GM18909 (cell line): ENCODE measurements around the gene STK39.

Source experiments
- ATAC-seq: cut with Tn5 transposase; IDR thresholded peaks from one replicate; pipeline ENCODE4 v1.9.1; 2021; ENCODE audit warnings: mild to moderate bottlenecking; ENCODE audit not compliant: unreplicated experiment, poor library complexity

The STK39 gene

DNA sequence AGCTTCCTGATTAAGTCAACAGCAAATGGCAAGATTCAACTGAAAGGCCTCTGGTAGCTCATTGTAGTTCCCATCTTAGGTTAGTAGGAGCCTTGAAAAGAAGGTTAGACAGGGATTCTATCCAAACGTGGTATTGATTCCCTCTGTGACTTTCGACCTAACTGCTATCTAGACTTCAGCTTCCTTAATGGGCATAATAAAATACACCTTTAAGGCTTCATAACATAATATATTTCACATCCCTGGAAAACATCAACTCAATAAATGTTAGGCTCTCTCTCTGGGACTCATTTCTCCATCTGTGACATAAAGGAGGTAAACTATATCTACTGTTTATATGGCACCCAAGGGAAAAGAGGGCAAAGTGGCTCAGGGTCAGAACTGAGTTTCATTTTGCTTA lies 60.9 kb downstream of the STK39 start:
- ATAC-seq, result no peak

DNA sequence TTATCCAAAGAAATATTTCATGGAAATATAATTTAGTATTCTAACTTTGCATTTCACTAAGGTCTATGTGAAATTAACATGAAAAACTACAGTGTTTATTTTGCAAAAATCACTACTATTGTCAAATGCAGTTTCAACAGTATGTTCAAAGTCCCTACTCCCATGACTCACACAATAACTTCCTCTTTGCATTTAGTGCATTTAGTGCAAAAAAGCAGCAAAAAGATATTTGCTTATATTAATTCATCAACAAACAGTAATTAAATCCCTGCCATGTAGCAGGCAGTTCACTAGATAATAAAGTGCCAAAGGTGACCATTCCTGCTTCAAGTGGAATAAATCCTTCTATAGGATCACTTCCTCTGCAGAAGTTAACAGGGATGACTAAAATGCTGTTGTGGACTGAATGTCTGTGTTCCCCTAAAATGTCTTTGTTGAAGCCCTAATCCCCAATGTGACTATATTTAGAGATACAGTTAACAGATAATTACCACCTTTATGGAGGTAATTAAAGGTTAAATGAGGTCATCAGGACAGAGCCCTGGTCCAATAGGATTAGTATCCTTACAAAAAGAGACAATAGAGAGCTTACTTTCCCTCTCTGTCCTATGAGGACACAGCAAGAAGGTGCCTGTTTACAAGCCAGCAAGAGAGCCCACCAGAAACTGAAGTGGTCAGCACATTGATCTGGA lies 61.7 kb downstream of the STK39 start:
- ATAC-seq, result no peak

DNA sequence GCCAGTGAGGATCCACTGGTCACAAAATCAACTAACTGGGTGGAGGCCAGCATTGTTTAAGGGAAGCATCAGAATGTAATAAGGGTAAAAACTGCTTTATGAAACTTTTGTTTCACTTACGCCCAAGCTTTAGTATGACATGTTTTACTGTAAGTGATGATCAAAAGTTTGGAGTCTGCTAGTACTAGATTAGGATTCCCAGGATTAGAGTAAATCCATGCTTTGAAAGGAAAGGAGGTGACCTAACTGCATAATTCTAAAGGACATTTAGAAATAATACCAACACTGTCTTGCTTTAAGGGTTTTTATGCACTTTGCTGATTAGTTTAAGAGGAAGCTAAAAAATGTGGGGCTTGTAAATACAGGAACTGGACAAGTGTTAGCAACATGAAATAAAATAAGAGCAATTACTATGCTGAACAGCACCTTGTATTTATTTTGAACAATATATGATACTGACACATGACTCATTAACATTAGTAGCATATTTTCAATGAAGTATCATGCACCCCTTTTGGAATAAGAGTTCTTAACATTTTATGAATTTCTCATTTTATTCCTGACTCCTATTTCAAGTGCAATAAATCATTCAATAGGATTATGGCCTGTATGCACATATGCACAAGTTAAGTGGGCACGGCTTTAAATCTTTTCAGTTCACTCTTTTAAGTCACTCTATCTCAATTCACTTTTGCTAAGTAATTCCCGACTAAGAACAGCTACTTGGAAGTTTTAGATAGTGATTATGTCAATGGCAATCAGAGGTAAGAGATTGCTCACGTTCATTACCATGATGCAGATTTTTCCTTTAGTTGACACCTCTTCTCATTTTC lies 62.5 kb downstream of the STK39 start:
- ATAC-seq, result no peak

DNA sequence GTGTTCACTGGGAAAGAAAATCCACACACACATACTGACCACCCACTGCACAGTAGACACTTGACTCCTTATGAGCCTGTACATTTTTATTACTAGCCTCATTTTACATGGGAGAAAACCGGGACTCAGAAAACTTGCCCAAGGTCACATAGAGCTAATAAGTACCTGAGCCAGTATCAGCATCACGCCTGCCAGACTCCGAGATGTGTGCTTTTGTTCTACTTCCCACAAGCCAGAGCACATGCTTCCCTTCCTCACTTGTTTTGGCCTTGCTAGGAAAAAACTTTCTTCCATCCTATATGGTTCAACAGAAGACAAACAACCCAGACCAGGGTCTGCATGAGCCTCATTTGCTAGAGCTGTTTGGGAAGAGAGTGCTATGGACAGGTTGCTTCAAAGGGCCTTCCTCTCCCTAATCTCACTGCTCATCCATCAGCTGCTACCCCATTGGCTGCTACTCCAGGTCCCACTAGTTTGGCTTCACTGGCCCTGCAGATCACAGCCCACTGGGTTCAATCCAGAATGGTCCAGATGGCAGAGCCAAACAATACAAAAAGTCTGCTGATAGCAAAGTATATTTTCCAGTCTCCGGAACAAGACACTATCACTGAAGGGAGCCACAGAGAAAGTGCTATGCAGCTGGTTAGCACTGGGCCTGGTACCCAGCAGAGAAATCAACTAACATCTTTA lies 63.9 kb downstream of the STK39 start:
- no peak for ATAC-seq

DNA sequence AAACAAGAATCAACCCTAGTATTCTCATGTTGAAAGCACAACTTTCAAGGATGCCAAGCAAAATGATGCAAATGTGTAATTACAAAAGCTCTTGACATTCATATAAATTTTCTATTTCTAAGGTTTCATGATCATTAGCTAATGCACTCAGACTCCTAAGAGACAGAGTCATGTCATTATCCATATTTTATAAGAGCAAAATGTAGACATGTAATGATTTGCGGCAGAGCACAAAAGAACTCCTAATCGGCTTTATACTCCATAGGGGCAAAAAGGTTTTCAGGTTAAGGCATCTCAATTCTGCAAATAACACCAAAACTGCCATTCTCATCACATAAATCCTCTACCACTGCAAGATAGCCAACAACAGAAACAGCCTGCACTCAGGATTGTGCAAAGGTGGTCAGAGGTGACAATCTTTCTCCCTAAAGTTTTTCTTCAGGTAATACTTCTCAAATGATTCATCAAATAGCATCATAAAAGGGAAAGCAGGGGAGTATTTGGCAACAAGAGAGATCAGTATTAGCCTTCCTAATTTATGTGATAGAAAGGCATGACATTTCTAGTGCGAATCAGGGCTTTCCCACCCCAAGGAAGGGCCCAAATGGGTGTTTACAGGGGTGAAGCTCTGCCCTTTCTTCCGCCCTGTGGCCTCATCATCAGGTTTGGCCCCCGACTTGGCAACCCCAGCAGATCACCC lies 64.7 kb downstream of the STK39 start:
- no peak for ATAC-seq

DNA sequence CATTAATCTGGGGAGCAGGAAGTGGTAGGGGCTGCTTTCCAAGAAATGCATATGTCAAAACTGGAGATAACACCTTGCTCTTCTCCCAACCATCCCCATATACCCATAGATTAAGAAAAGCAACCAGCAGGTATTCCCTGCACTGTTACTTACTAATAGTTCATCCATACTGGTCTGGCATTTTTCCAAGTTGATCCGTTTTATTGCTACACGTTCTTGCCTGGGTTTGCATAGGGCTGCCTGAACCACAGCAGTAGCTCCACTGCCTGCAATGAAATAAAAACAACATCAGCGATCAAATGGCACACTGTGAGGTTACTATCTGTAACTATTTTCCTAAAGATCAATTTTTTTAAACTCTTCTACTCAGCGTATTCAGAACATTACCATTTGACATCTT lies 65.6 kb downstream of the STK39 start:
- ATAC-seq, result no peak

DNA sequence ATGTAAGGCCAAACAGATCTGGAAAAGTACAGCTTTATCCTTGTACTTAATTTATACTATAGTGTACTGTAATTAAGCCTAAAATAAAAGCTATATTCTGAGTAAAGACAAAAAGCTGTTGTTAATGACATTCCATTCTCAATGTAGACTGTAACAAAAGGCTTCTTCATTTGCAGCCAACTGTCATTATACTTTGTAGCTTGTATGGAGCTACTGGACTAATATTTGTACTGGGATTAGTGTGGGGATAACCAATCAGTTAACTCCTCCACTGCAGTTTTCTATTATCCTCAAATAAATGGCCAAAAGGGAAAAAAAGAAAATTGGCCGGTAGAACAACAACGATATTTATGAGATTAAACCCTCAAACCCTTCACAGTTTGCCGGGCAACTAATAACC lies 66.5 kb downstream of the STK39 start:
- no peak for ATAC-seq

DNA sequence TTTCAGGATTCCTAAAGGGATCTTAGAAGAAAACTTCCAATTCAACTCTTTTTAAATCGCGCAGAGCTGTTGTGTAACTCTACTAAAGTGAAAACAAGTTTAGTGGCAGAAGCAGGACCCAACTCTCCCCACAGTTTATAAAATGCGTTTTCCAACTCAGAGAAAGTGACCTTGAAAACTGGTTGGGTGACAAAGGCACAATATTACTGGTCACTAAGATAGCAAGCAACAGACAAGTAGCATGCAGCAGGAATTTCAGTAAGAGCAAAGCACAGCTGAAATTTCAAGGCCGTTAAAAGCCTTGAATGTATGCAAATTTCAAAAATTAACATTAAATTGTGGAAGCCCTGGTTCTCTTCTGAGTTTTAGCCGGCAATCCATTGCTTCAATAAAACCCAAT lies 66.9 kb downstream of the STK39 start:
- no peak for ATAC-seq

DNA sequence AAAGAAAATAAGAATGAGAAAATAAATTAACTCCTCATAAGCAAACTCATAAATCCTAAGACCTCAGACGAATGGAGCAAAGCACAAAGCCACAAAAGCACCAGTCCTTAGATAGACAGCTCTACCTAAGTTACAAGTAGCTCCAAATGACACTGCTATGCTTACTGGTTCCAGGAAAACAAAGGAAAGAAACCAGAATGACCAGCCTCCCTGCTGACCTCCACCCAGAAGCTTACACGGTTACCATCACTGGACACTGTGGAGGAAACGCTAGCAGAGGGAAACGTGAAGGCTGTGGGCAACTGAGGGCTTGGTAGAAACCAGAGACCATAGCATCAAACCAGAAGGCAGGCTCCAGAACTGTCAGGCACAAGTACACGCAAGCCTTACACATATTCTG lies 67.8 kb downstream of the STK39 start:
- ATAC-seq, result no peak

DNA sequence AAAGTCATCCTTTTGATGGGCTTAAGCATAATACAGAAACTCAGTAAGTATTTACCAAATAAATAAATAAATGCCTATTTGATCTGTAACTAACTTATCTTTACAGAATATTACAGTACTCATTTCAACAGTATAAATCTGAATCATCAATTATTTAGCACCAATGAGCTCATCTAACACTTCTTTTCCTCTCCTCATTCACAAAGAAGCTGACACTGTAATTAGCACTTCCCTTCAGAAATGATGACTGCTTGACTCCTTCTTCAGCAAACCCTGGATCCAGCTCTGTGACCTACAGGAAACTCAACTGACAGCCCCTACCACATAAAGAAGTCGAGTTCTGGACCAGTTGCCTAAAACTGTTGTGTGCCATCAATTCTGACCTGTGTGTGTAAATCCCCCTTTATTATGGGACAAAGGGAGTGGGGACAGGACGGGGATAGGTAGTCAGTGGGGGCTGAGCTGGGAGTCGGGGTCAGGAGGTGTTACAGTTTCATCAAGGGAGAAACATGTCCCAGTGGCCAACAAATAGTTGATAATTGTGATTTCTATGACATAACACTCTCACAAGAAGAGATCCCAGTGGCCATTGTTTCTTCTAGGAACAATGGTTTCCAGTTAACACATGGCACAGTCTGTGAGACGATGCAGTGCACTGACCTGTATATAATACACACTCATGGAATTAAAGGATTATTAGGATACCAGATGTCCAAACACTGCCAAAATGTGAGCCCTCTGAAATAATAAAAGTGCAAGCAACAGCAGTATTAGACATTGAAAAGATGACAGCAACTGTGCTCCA lies 68.7 kb downstream of the STK39 start:
- ATAC-seq, result no peak

DNA sequence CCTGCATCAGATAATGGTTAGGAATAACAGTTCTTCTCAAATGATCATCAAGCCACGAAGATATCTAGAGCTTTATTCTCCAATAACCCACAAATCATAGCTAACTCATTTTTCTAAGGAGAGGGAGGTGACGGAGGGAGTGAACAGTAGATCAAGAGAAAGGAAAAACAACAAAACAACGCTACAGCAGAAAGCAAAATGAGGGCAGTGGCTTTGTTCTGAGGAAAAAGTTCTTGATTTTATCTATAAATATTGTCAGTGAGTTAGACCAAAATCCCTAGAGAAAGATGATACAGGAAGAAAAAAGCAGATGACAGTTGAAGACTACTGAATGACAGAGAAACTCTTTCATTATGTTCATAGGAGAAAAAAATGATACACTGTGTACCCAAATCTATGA lies 71.0 kb downstream of the STK39 start:
- no peak for ATAC-seq

DNA sequence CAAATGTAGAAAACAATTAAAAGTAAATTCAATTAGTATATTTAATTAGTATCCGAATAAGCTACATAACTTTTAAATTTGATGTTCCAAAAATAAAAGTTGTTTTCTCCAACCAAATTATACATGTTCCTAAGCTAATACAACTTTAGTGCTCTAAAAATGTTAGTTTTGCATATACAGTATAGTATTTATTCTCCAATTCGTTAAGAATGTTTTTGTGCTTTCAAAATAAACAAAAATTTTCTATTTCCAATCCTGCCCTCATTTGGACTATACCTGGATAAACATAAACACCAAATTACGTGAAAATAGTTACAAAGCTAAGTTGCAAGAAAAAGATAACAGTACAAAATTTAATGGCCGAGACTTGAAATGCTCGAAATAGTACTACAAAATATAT lies 71.9 kb downstream of the STK39 start:
- no peak for ATAC-seq

DNA sequence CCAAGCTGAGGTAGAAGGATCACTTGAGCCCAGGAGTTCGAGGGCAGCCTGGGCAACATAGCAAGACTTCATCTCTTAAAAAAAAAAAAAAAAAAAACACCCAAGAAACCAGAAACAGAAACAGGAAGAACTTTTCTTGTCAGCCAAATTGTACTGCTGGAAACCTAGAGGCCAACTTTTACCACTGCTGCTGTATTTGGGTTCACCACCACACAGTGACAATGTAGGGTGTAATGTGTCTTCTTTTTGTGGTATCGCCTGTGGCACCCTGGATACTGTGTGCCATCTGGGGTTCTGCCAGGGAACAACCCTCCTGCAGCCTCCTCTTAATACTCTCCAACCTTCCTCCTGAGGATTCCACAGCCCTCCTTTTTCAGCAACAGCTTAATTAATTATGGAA lies 72.6 kb downstream of the STK39 start:
- ATAC-seq, result no peak

DNA sequence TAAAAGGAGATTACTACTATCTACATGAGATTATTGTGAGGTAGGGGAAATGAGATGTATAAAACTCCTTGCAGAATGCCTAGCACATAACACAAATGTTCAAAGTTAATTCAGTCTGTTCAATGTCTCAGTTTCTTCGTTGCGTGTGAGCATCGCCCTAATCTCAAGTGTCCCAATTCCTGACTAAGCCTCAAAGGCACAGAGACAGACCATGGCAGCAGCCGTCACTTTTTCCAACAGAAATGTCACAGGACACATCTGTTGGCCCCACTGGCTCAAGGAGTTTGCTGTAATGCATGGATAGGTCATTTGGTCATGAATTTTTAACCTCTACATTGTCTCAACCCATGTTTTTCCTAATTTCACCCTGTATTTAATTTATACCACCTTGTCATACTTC lies 75.3 kb downstream of the STK39 start:
- no peak for ATAC-seq

DNA sequence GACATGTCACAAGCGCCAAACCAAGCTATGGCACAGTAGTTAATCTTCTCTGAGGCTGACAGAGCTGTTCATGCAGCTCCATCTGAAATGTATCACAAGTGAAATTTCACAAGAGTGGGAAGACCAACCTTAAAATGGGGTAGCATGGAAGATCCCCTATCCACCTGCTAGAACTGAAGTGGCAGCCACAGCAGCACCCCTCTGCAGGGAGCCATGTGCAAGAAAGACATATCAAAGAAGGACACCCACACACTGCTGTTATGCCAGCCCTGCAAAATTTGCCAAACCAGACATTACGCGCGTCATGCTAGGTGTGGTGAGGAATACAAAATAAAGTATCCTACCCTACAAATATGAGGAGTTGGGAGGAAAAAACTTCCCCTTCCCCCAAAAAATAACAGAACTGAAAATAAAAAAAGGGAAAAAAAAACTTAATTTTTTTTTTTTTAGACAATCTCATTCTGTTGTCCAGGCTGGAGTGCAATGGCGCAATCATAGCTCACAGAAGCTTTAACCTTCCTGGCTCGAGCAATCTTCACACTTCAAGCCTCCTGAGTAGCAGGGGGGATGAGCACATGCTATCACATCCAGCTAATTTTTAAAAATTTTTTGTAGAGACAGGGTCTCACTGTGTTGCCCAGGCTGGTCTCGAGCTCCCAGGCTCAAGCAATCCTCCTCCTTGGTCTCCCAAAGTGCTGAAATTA lies 76.2 kb downstream of the STK39 start:
- no peak for ATAC-seq

DNA sequence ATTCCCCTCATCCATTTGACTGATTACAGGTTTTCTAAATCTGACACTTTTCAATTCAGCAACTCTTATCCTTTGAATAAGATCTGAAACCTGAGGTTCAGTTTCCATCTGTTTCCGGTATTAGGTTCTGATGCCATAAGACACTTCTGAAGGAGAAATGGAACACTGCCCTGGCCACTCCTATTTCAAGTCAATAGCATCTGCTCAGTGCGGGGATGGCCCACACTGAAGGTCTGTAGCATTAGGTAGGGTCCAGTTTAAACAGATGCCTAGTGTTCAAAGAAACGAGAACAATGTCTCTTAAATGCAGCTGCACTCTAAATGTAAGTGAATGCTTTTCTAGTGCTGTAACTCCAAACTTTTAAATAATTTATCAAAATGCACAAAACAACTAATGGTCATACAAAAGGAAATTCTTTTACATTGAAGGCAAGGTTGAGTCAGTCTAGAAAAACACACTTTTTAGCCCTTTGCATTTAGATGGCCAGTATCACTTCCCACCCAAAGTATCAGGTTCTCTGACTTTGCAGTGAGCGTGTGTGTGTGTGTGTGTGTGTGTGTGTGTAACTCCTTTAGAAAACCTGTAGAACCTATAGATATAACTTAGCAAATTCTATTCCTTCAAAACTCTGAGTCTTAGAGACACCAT lies 78.2 kb downstream of the STK39 start:
- no peak for ATAC-seq

DNA sequence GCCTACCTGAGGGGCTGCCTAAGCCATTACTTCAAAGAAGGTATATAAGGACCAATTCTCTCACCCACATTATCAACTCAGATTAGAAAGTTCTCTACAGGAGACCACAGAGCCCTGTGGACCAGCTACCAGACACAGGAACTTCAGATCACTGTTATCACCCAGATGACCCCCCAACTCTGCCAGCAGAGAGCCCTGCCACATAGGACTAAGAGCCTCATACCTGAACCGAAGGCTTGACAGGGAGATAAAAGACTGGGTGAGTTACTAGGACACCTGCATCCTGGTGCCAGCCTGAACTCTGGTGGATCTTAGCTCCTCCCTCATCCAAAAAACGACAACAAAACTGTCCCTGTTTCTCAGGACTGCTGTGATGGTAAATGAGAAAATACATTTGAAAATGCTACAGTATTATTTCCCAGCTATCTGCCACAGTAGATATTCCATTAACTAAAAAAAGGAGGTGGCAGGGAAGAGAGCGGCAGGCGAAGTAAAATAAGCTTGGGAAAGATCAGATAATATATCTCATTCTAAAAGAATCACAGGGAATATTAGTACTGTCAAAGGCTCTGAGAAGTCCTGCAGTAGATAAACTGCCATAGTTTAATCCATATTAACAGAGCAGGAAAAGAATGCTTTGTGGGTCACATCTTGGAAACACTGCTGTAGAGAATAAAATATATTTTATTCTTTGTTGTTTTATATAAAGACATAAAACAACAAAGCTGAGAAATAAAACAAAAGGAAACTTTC lies 79.7 kb downstream of the STK39 start:
- ATAC-seq, result no peak

DNA sequence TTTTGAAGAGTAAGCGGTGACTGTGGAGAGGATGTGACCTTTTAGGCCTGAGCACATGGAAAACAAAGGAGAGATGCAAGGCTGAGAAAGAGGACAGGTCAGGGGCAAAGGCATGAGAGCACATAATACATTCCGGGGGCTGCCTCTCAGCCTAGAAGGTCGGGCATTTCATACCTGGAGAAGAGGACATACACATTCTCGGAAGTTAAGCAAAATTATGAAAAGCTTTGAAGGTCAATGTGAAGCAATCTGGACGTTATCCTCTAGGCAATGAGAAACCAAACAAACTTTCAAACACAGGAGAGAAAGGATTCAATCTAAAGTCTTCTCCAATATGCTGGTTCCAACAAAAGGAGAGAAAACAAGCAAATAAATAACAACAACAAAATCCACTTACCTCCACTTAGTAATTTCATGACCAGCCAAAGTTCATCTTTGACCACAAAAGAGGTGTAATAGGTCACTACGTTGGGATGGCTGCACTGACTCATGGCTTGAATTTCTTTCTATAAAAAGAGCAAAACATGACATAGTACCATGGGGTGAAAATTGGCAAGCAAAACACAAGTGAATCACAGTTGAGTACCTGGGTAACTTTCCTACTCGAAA lies 80.4 kb downstream of the STK39 start:
- ATAC-seq, result no peak
